Measurements from ENCODE around the gene SUGP2.
A peak's percentile ranks its signal among the peaks of the same experiment; 100 is the strongest.
"Not testable (repeated sequence)": the region's sequence is repeated elsewhere in the genome, so short reads cannot be mapped to it uniquely, and the experiment has no call there.

SUGP2 gene

GRCh38 chr19:19033176-19033425 lies 216 bp downstream of the SUGP2 start:
- no peak for DNase-seq (ENCODE audit: low read depth in 1 of 2, low spot score in 1 of 2)

GRCh38 chr19:19032420-19033175 lies 719 bp downstream of the SUGP2 start:
- DNase-seq (ENCODE audit: low read depth in 1 of 2, low spot score in 1 of 2): peak; percentile 40 to 75

- no peak for DNase-seq (ENCODE audit: low read depth in 1 of 2, low spot score in 1 of 2)
Measured at GRCh38 chr19:19031891-19032290, 1.4 kb downstream of the SUGP2 start.

GRCh38 chr19:19028526-19028925 lies 4.8 kb downstream of the SUGP2 start:
- no peak for DNase-seq (ENCODE audit: low read depth in 1 of 2, low spot score in 1 of 2)

- DNase-seq (ENCODE audit: low read depth in 1 of 2, low spot score in 1 of 2): no peak
Measured at GRCh38 chr19:19027228-19027627, 6.1 kb downstream of the SUGP2 start.

- DNase-seq (ENCODE audit: low read depth in 1 of 2, low spot score in 1 of 2): no peak
Measured at GRCh38 chr19:19026299-19026971, 6.9 kb downstream of the SUGP2 start.

- DNase-seq (ENCODE audit: low read depth in 1 of 2, low spot score in 1 of 2): no peak
Measured at GRCh38 chr19:19025861-19026260, 7.5 kb downstream of the SUGP2 start.

GRCh38 chr19:19023376-19023775 lies 9.9 kb downstream of the SUGP2 start:
- not testable (repeated sequence) for DNase-seq (ENCODE audit: low read depth in 1 of 2, low spot score in 1 of 2)

- DNase-seq (ENCODE audit: low read depth in 1 of 2, low spot score in 1 of 2): no peak
Measured at GRCh38 chr19:19022380-19022961, 10.8 kb downstream of the SUGP2 start.

GRCh38 chr19:19021115-19021514 lies 12.2 kb downstream of the SUGP2 start:
- no peak for DNase-seq (ENCODE audit: low read depth in 1 of 2, low spot score in 1 of 2)

GRCh38 chr19:19010551-19010950 lies 22.8 kb downstream of the SUGP2 start:
- DNase-seq (ENCODE audit: low read depth in 1 of 2, low spot score in 1 of 2): no peak

- DNase-seq (ENCODE audit: low read depth in 1 of 2, low spot score in 1 of 2): no peak
Measured at GRCh38 chr19:19009951-19010350, 23.4 kb downstream of the SUGP2 start.

GRCh38 chr19:19006213-19006612 lies 27.1 kb downstream of the SUGP2 start:
- DNase-seq (ENCODE audit: low read depth in 1 of 2, low spot score in 1 of 2): no peak

- DNase-seq (ENCODE audit: low read depth in 1 of 2, low spot score in 1 of 2): no peak
Measured at GRCh38 chr19:19004144-19004543, 29.2 kb downstream of the SUGP2 start.

- DNase-seq (ENCODE audit: low read depth in 1 of 2, low spot score in 1 of 2): no peak
Measured at GRCh38 chr19:18999896-19000620, 33.3 kb downstream of the SUGP2 start.

- DNase-seq (ENCODE audit: low read depth in 1 of 2, low spot score in 1 of 2): no peak
Measured at GRCh38 chr19:18999016-18999758, 34.1 kb downstream of the SUGP2 start.

- no peak for DNase-seq (ENCODE audit: low read depth in 1 of 2, low spot score in 1 of 2)
Measured at GRCh38 chr19:18998276-18998675, 35.0 kb downstream of the SUGP2 start.

- no peak for DNase-seq (ENCODE audit: low read depth in 1 of 2, low spot score in 1 of 2)
Measured at GRCh38 chr19:18996796-18997394, 36.4 kb downstream of the SUGP2 start.

- DNase-seq (ENCODE audit: low read depth in 1 of 2, low spot score in 1 of 2): no peak
Measured at GRCh38 chr19:18996351-18996750, 37.0 kb downstream of the SUGP2 start.

- no peak for DNase-seq (ENCODE audit: low read depth in 1 of 2, low spot score in 1 of 2)
Measured at GRCh38 chr19:18995804-18996241, 37.5 kb downstream of the SUGP2 start.

- no peak for DNase-seq (ENCODE audit: low read depth in 1 of 2, low spot score in 1 of 2)
Measured at GRCh38 chr19:18993115-18993514, 40.2 kb downstream of the SUGP2 start.
